HG03095 (cell line): ENCODE data around the gene TYK2.
A peak's percentile ranks its signal among the peaks of the same experiment; 100 is the strongest.
"Not testable (repeated sequence)": the region's sequence is repeated elsewhere in the genome, so short reads cannot be mapped to it uniquely, and the experiment has no call there.

Source experiments
- ATAC-seq: cut with Tn5 transposase; IDR thresholded peaks from one replicate; pipeline ENCODE4 v1.9.1; 2021; ENCODE audit warnings: moderate library complexity; ENCODE audit not compliant: unreplicated experiment

The TYK2 gene

DNA sequence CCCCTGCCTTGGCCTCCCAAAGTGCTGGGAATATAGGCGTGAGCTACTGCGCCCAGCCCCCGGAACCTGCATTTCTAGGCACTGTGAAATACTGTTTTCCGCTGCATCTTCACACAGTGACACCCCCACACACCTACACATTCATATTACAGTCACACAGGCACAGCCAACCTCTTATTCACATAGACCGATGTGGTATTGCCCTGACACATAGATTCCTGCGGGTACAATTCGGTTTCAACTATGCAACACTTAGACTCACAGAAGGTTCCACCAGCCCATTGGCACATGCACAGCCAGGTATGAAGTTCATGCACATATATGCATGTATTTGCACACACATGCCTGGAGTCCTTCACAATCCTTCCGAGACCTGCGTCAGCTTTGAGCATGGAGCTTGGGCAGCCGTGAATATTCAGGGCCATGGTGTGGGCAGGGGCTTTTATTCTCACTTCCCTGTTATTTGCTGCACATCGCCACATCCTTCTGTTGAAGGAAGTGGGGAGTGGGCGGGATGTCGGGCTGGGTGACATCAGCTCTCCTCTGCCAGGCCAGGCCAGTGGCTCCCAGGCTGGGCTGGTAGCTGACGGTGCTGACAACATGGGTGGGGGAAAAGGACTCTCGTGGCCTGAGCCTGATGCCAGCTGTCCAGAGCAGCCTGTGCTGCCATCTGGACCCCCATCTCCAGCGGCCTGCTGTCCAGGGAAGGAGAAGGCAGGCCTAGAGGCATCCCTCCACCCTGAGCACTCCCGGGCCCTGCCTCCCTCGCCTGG lies 28.3 kb upstream of the TYK2 start:
- ATAC-seq = no peak

DNA sequence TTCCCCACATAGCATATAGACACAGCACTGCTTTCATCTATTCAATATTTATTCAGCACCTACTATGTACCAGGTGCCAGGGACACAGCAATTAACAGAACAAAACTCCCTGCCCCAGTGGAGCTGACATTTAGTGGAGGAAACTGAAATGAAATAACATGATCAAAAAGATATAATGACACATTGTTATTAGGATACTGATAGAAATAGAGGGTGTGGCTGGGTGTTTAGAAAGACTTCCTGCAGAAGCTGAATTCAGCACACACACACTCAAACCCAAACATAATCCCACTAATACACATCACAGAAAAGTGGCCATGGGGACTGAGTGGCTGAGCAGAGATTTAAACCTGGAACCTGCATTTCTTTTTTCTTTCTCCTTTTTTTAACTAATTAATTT lies 26.7 kb upstream of the TYK2 start:
- ATAC-seq = no peak

GRCh38 chr19:10406191-10406590 lies 25.8 kb upstream of the TYK2 start:
- no peak for ATAC-seq

GRCh38 chr19:10404888-10405820 lies 24.8 kb upstream of the TYK2 start:
- no peak for ATAC-seq

- ATAC-seq = peak; percentile 67
Measured at GRCh38 chr19:10403137-10404021, 23.0 kb upstream of the TYK2 start, which contains the start of gene CDC37. Gene CDC37 (minus strand): TSS chr19:10403542. CDS start chr19:10403479, 63 bp downstream.

- no peak for ATAC-seq
Measured at GRCh38 chr19:10402441-10403038, 22.2 kb upstream of the TYK2 start.

DNA sequence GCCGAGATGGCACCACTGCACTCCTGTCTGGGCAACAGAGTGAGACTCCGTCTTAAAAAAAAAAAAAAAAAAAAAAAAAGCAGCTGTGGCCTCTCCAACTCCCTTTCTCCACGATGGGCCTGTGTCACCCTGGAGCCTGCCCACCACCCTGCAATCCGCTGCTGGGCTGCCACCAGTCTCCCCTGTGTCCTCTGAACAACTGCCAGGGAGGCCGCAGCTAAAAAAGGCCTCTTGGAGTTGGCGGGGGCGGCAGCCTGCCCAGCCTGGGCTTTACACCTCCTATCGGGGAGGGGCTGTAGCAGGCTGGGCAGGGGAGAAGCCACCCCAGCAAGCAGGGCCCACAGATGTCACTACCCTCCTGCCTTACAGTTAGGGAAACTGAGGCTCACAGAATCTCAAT lies 19.5 kb upstream of the TYK2 start:
- ATAC-seq = no peak

GRCh38 chr19:10399340-10399739 lies 19.0 kb upstream of the TYK2 start:
- not testable (repeated sequence) for ATAC-seq

GRCh38 chr19:10398819-10399218 lies 18.4 kb upstream of the TYK2 start:
- no peak for ATAC-seq

DNA sequence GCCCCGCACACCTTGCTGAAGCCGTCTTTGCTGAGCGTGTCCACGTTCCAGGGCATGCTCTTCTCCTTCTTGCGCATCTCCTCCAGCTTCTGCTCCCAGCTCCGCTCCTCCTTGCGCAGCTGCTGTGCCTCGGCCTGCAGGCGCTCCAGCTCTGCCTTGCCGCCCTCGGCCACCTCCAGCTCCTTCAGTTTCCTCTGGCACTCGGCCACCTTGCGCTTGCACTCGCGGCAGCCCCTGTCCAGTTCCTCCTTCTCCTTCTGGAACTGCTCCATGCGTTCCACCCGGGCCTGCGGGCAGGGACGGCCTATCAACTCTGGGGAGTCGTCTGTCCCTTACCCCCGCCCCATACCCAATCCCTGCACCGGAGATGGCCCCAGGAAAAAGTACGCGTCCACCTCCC lies 15.5 kb upstream of the TYK2 start:
- ATAC-seq = no peak

DNA sequence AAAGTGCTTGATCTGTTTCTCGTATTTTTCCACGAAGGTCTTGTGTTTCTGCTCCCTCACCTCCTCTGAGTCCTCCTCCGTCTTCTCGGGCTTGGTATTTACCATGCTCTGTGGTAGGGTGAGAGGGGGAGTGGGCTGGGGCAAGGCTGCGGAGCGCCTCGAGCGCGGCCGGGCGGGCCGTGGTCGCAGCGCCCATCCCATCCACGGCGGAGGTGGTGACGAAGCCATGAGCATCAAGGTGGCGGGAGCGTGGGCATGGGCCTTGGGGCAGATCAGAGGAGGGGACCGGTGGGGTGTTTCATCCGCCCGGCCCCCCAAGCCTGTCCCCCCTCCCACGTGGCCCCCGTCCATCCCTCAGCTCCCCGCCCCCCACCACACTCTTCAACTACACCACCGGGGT lies 15.1 kb upstream of the TYK2 start:
- ATAC-seq = no peak

DNA sequence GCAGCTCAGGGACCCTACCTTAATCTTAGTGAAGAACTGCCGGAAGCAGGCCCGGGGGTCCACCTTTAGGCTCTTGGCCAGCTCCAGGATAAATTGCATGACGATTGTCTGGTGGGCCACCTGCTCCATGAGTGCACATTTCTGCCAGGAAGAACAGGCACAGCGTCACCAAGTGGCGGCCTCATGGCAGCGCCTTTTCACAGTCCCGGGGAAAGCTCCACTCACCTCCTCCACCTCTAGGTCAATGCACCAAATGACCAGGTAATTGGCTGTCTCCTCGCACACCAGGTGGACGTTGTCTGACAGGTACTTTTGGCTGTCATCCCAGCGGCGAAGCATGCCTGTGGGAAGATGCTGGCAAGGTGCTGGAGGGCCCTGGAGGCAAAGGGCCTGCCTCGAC lies 14.6 kb upstream of the TYK2 start:
- ATAC-seq = no peak

- ATAC-seq = no peak
Measured at GRCh38 chr19:10393137-10393536, 12.8 kb upstream of the TYK2 start.

- no peak for ATAC-seq
Measured at GRCh38 chr19:10392120-10392519, 11.7 kb upstream of the TYK2 start.

- ATAC-seq = no peak
Measured at GRCh38 chr19:10390652-10391286, 10.4 kb upstream of the TYK2 start.

DNA sequence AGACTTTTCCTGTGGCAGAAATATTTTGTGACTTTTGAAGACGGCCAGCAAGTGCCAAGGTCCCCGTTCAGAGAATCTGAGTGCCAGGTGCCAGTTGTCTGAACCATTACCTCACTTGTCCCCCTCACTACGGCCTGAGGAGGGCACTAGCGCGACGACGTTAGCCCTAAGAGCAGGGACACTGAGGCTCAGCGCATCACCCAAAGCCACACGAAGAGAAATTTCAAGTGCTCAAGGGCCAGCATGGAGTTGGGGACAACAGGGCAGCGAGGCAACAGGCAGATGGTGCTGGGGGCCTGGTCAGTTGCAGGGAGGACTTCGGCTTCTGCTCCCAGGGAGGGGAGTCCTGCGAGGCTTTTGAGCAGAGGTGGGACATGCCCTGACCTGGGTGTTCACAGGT lies 9.5 kb upstream of the TYK2 start:
- ATAC-seq = no peak

DNA sequence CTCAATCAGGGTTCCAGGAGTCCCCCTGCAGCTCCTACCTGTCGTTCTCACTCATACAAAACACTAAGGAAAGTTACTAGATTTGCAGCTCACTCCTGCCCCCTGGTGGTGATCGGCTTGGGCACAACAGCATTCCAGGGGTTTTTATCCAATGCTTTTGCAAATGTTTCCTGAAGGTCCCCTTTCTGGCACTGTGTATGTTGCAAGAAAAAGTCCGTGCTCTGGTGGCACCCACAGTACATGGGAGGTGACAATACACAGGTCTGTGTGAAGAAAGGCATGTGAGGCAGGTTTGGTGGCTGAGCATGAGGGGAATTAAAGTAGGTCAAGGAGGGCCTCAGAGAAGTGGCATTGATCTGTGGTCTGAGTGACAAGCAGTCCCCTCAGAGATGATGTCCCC lies 8.6 kb upstream of the TYK2 start:
- no peak for ATAC-seq

DNA sequence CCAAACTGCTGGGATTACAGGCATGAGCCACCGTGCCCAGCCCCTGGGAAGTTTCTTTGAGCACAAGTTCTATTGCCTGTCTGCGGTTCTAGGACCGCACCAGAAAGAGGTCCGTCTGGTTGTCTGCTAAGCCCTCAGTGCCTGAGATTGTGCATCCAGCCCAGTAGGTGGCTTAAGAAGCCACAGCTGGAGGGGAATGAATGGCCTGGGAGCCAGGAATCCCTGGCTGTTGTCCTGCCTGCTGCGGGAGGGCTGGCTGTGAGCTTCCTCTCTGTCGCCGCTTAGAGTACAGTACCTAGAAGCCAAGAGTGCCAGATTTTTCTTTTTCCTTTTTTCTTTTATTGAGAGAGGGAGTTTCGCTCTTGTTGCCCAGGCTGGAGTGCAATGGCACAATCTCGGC lies 4.2 kb upstream of the TYK2 start:
- ATAC-seq = no peak

DNA sequence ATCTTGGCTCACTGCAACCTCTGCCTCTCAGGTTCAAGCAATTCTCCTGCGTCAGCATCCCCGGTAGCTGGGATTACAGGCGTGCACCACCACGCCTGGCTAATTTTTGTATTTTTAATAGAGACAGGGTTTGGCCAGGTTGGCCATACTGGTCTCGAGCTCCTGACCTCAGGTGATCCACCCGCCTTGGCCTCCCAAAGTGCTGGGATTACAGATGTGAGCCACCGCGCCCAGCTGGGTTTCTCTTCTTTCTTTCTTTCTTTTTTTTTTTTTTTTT lies 2.8 kb upstream of the TYK2 start:
- not testable (repeated sequence) for ATAC-seq

DNA sequence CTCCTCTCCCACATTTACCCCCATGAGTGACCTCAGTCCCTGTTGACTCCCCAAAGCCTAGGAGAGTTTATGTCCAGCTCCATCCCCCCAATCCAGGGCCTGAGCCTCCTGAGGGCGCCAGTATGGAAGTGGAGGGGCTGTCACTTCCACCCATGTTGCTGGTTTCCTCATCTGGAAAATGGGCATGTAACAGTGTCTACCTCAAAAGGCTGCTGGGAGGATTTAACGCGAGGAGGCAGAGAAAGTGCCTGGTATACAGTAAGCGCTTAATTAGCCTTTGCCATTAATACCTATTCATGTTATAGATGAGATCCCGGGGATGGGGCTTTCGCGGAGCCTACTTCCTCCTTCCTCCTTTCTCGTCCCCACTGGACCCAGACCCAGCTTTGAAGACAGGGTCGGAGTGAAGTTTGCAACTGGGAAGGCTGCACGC lies 476 bp downstream of the TYK2 start:
- no peak for ATAC-seq
